ENCODE measurements around the gene DERA.
"Not testable (repeated sequence)": the region's sequence is repeated elsewhere in the genome, so short reads cannot be mapped to it uniquely, and the experiment has no call there.

Gene DERA

DNA sequence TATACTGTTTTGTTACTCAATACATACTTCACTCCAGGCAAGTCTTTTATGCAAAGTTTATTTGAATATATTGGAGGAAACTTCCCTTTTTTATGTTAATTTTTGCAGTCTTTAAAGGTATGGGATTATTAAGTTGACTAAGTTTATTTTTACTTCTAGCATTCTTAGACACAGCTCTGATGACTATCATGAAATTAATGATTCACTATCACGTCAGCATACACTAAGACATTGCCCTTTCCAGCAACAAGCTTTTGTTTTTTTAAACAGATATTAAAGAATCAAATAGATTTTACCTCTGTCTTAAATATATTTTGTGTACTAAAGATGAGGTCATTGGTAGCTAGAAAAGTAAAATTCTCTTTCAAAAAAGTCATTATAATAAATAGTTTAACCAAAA lies 52.1 kb downstream of the DERA start:
- H3K27ac ChIP-seq, result no peak overlapping the region
- H3K4me3 ChIP-seq, result no peak overlapping the region
- DNase-seq (ENCODE audit: low spot score), result no peak
- no peak for TF ChIP-seq CTCF (IDR thresholded peaks at IDR 0.05)

DNA sequence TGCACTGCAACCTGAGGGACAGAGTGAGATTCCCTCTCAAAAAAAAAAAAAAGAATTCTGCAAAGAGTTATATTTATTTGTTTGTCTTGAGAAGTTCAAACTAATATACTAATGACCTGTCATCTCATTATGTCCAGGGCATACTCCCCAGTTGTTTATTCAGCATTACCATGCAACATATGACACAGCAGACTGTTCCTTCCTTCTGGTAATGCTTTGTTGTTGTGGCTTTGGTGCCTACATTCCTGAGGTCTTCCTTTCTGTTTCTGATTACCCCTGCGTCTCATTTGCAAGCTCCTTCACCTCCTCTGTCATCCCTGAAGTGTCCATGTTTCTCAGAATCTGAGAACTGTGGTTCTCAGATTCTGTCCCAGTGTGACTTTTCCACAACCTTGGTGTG lies 55.3 kb downstream of the DERA start:
- Histone ChIP-seq H3K27ac (no peak overlapping the region), H3K4me3 (no peak overlapping the region)
- no peak for TF ChIP-seq CTCF (IDR thresholded peaks at IDR 0.05)
- no peak for DNase-seq (ENCODE audit: low spot score)

DNA sequence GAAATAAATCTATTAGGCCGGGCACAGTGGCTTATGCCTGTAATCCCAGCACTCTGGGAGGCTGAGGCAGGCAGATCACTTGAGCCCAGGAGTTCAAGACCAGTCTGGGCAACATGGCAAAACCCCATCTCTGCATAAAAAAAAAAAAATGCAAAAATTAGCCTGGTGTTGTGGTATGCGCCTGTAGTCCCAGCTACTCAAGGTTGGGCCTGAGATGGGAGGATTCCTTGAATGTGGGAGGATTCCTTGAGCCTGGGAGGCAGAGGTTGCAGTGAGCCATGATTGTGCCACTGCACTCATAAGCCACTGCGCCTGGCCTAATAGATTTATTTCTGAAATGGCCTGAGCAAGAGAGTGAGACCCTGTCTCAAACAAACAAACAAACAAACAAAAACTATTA lies 55.9 kb downstream of the DERA start:
- not testable (repeated sequence) for DNase-seq (ENCODE audit: low spot score); H3K4me3 ChIP-seq; H3K27ac ChIP-seq

DNA sequence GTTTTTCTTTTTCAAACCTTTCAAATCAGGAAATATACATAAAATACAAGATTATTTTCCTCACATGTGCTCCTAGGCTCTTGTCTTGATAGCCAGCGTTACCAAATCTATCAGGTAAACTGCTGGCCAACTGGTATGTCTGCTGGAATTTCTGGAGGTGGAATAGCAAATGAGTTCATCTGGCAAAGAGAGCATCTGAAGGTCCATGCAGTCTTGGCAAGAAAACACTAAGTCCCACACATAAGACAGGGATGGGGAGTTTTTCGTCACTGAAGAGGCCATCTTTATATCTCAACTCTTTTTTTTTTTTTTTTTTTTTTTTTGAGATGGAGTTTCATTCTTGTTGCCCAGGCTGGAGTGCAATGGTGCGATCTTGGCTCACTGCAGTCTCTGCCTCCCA lies 60.1 kb downstream of the DERA start:
- Histone ChIP-seq H3K27ac (no peak overlapping the region), H3K4me3 (no peak overlapping the region)
- no peak for DNase-seq (ENCODE audit: low spot score)
- no peak for TF ChIP-seq CTCF (IDR thresholded peaks at IDR 0.05)

GRCh38 chr12:15972894-15973293 lies 61.8 kb downstream of the DERA start:
- Histone ChIP-seq H3K27ac (no peak overlapping the region), H3K4me3 (no peak overlapping the region)
- no peak for TF ChIP-seq CTCF (IDR thresholded peaks at IDR 0.05)
- no peak for DNase-seq (ENCODE audit: low spot score)

GRCh38 chr12:15977999-15978951 lies 67.1 kb downstream of the DERA start:
- H3K27ac ChIP-seq, result no peak overlapping the region
- no peak for DNase-seq (ENCODE audit: low spot score)
- H3K4me3 ChIP-seq, result no peak overlapping the region
- no peak for TF ChIP-seq CTCF (IDR thresholded peaks at IDR 0.05)

DNA sequence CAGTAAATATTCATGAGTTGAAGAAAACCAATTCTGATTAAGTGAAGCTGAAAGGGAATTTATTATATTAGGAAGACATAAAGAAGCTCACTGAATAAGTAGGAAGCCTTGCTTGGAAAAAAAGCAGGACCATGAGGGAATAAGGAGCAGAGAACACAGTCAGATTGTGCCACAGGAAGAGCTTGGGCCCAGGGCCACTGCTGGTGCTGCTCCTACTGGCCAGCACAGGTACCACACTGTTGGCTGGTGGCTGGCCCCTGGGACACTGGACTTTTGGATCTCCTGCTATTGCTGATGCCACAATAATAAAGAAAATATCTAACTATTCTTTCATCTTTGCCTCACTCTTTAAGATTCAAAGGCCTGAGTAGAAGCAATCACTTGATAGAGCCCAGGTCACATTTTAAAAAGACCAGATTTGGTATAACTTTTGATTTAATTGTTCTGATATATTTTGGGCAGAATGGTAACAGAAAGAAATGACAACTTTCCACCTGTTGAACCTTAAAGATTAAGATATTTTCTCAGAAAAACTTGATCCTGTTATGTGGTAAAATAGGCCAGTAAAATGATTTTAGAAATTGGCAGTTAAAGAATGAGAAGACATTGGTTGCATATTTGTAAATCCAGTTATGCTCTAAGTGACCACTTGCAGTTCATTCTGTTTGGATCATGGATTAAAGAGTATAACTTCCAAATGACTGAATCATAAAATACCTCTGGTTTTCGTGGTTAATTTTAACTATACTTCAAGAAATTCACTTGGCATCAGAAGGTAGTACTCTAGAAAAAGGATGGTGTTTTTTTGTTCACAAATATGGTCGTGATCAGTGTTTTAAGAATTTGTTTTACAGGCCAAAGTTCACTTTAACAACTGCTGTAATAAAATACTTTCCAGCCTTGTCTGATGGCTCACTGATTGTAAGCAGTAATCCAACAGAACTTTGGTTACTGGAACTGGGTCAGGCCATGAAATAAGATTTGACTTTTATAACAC lies 68.3 kb downstream of the DERA start:
- DNase-seq (ENCODE audit: low spot score), result no peak
- H3K4me3 ChIP-seq, result no peak overlapping the region
- peak overlapping the region in 1 of 2 donors; percentile 47 for H3K27ac ChIP-seq
- no peak for TF ChIP-seq CTCF (IDR thresholded peaks at IDR 0.05)
